HEK293T (cell line): Measurements from ENCODE around the gene DOK3.

ENCODE experiments used
- ARNT ChIP-seq: fragments of 450-650 bp; IDR thresholded peaks from 2 replicates; pipeline ENCODE4 v1.6.1; 2017; ENCODE audit warnings: mild to moderate bottlenecking
- BHLHE40 ChIP-seq: fragments of 450-650 bp; IDR thresholded peaks from 2 replicates; pipeline ENCODE4 v1.6.1; 2016; ENCODE audit warnings: mild to moderate bottlenecking, moderate library complexity, borderline replicate concordance
- CTBP1 ChIP-seq: fragments of 450-650 bp; IDR thresholded peaks from 2 replicates; pipeline ENCODE4 v1.6.1; 2016; ENCODE audit warnings: borderline replicate concordance
- ELF4 ChIP-seq: fragments of 450-650 bp; IDR thresholded peaks from 2 replicates; pipeline ENCODE4 v1.6.1; 2017; ENCODE audit warnings: antibody characterized with exemption
- FOXK2 ChIP-seq: fragments of 450-650 bp; IDR thresholded peaks from 2 replicates; pipeline ENCODE4 v1.6.1; 2016; ENCODE audit warnings: mild to moderate bottlenecking
- FOXM1 ChIP-seq: fragments of 450-650 bp; IDR thresholded peaks from 2 replicates; pipeline ENCODE4 v1.6.1; 2017; ENCODE audit warnings: mild to moderate bottlenecking, borderline replicate concordance
- LEF1 ChIP-seq: fragments of 450-650 bp; IDR thresholded peaks from 2 replicates; pipeline ENCODE4 v1.6.1; 2017; ENCODE audit warnings: mild to moderate bottlenecking, borderline replicate concordance
- PKNOX1 ChIP-seq: fragments of 450-650 bp; IDR thresholded peaks from 2 replicates; pipeline ENCODE4 v1.6.1; 2016
- SP1 ChIP-seq: fragments of 450-650 bp; IDR thresholded peaks from 2 replicates; pipeline ENCODE4 v1.6.1; 2017
- SUZ12 ChIP-seq: fragments of 450-650 bp; IDR thresholded peaks from 2 replicates; pipeline ENCODE4 v1.6.1; 2016; ENCODE audit warnings: mild to moderate bottlenecking
- TARDBP ChIP-seq: fragments of 450-650 bp; IDR thresholded peaks from 2 replicates; pipeline ENCODE4 v1.6.1; 2016

DNA sequence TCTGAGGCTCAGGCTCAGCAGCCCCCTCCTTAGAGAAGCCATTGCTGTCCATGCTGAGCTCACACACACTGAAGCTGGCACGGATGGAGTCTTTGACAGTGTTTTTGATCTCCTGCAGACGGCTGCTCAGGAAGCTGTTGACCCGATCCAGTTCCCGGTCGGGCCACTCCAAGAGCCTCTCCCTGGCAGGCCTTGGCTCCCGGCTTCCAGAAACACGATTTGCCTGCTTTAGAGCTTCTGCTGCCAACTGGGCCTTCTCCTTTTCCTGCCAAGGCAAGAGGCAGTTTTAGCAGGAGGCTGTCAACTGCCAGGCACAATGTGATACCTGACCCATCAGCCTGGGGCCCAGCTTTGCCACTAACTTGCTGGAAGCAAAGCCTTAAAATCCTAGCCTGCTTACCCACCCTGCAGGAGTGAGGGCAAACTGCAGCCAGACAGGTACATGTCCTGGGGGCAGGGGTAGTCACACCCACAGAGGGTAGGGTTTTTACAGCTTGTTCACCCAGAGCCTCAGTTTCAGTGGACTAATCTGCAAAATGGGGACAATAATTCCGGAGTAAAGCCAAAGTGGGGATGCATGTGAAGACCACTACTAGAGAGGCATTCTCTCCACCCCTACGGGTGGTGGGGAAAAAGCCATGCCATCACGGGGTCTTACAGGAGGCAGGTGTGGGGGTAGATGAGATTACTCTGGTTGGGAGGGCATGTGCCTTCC is 15.5 kb upstream of the DOK3 start:
- TF ChIP-seq CTBP1 (no peak), ELF4 (no peak), SP1 (no peak), PKNOX1 (no peak), FOXM1 (no peak), LEF1 (no peak), SUZ12 (no peak), BHLHE40 (no peak), ARNT (no peak), FOXK2 (no peak), TARDBP (no peak)
